Putamen (tissue), 1 donor: ENCODE data around the gene BMF.

ENCODE experiments used
- DNase-seq: peaks from one replicate; pipeline ENCODE4 v3.0.0-alpha.2; 2016; ENCODE audit warnings: low spot score

Gene BMF

GRCh38 chr15:40048211-40048792, 60.4 kb downstream of the BMF start:
- no peak for DNase-seq

DNA sequence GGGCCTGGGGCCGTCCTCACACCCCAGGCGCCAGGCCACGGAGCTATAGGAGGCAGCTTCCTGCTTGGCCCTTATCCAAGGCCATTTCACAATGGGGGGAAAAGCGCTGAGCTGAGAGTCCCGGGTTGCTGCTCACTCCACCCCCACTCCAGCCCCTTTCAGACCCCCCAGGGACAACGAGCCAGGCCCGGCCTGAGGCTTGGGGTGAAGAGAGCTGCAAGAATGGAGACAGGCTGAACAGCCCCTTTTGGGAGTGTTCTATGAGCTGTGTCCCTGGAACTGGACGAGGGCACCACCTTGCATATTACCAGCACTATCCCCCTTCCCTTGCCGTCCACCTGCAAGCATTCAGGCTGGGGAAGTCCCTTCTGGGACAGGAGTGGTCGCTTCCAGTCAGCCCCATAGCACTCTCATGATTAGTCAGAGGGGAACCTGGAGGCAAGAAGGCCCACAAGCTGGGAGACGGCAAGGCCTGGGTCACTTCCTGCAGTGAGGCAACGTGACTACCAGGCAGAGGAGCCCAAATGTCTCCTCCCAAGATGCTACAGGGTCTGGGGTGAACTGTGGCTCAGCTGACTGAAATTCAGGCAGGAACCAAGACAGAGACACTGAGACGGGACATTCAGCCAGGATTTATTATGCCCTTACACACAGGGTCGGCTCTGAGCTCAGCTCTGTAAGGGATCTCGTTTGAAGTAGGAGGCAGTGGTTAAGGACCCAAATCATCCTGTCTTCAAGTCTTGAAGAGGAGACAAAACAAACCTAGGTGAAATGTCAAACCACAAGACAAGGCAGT, 61.1 kb downstream of the BMF start:
- no peak for DNase-seq

DNA sequence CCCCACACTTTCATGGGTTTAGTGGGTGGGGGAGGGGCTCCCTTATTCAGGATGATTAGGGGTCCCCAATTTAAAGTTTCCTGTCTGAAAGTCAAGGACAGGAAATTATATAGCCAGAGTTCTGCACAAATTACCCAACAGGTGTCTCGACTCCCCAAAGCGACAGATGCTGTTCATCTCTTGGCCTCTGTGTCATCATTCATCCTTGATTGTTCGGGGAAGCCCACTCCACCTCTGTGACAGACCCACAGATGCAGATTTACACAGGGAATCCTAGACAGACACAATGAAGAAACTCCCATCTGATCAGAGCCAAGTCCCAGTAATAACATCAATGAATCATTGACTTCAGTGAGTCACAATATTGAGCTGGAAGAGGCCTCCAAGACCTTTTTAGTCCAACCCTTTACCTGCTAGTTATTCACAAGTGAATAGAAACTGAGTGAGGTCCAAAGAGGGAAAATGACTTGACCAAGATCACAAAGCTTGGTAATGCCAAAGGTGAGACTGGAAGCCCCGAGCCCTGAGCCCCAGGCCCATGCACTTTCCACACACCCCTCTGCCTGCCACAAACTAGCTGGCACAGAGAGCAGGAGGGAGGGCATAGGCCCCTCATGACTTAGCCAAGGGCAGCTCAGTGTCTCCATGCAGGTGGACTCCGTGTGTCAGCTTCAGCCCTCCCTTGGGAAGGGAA, 61.8 kb downstream of the BMF start:
- DNase-seq = no peak

GRCh38 chr15:40045572-40046217, 63.0 kb downstream of the BMF start:
- no peak for DNase-seq

GRCh38 chr15:40044717-40045571, 63.7 kb downstream of the BMF start:
- peak; percentile 74 for DNase-seq

- no peak for DNase-seq
Observed at GRCh38 chr15:40043927-40044716, 64.6 kb downstream of the BMF start.

GRCh38 chr15:40042791-40043320, 65.8 kb downstream of the BMF start:
- no peak for DNase-seq

GRCh38 chr15:40040770-40041169, 67.9 kb downstream of the BMF start:
- DNase-seq = no peak

- no peak for DNase-seq
Observed at GRCh38 chr15:40040293-40040635, 68.4 kb downstream of the BMF start.

DNA sequence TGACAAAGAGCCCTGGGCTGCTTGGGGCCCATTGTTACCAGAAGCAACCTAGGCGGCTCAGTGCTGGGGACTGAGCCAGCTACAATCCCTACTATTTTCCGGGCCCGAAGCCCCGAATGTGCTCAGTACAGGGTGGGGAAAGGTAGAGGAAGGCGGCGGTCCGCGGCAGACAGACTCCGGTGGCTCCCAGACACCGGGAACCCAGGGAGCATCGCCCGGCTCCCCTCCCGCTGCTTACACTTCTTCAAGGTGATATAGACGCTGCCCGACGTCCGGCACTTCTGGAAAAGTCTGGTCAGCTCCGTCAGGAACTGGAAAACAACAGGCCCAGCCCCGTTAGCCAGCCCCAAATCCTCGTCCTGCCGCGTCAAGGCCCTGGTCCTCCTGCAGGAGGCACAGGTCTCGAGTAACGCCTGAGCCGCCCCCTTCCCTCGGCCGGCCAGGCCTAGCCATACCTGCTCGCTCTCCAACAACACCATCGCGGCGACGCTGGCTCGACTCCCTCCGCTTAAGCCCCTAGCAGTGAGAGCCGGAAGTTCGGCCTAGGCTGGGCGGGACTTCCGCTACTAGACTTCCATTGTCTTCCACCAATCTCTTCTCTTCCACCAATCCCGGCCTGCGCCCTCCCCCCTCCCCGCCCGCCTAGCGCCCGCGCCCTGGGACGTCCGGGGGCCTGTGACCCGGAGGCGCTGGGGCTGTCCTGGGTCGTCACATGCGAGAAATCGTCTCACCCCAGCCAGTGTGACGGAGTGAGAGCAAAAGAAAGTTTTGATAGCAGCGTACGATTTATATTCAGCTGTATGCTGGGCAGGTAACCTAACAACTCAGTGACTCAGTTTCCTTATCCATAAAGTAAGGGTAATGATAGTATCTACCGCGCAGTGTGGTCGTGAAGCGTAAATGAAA, 69.8 kb downstream of the BMF start, which contains the start of gene SRP14:
Gene SRP14, minus strand, starts transcription at position 544 of the 906 bp plus-strand sequence. Its CDS starts 65 bp downstream, at position 479.
- peak; percentile 94 for DNase-seq

- no peak for DNase-seq
Observed at GRCh38 chr15:40038275-40038637, 70.4 kb downstream of the BMF start.
